Upper lobe of left lung (tissue), 6 donors: Measurements from ENCODE around the gene TINCR. TPM values are rescaled to one million over a fixed set of nuclear protein-coding genes. Genes with fewer than 3 reads are reported as not detected.
A peak's percentile ranks its signal among the peaks of the same experiment; 100 is the strongest.

Experiments
- ATAC-seq, 2 donors: fragments of 200-7000 bp; cut with Tn5 transposase; one replicate each; pipeline ENCODE4 v1.9.1; 2022; ENCODE audit warnings: mild to moderate bottlenecking in 2 of 2, moderate library complexity in 2 of 2; ENCODE audit not compliant: low FRiP score in 2 of 2
- DNase-seq, 2 donors: peaks; one replicate each; pipeline ENCODE4 v3.0.0-alpha.2; 2019 to 2020
- H3K27ac ChIP-seq, 4 donors: fragments of 200-600 bp; sonication (generic); one replicate each; pipeline ENCODE4 v1.5.1; 2016 to 2019
- H3K27me3 ChIP-seq, 4 donors: fragments of 200-600 bp; sonication (generic); one replicate each; pipeline ENCODE4 v1.5.1; 2017 to 2019
- H3K36me3 ChIP-seq, 4 donors: fragments of 200-600 bp; sonication (generic); one replicate each; pipeline ENCODE4 v1.5.1; 2016 to 2019
- H3K4me1 ChIP-seq, 4 donors: fragments of 200-600 bp; sonication (generic); one replicate each; pipeline ENCODE4 v1.5.1; 2018 to 2019
- H3K4me3 ChIP-seq, 4 donors: fragments of 200-600 bp; sonication (generic); one replicate each; pipeline ENCODE4 v1.5.1; 2017 to 2019; ENCODE audit warnings: mild to moderate bottlenecking in 2 of 4, moderate library complexity in 1 of 4
- H3K9me3 ChIP-seq, 4 donors: fragments of 200-600 bp; sonication (generic); one replicate each; pipeline ENCODE4 v1.5.1; 2018 to 2019
- CTCF ChIP-seq, 6 experiments: fragments of 450-650 bp in 4 of 6; fragments of 200-600 bp in 2 of 6; sonication (generic) in 2 of 6; IDR thresholded peaks; one replicate each; pipeline ENCODE4 v1.5.1; 2016 to 2019; ENCODE audit warnings: antibody characterized with exemption in 6 of 6
- EP300 ChIP-seq, 4 donors: sonication (generic); formaldehyde crosslinking; IDR thresholded peaks; one replicate each; pipeline ENCODE4 v1.5.1; 2017; ENCODE audit warnings: antibody characterized with exemption in 4 of 4, control low read depth in 2 of 4
- POLR2A ChIP-seq, 4 donors: fragments of 450-650 bp; IDR thresholded peaks; one replicate each; pipeline ENCODE4 v1.5.1; 2016 to 2017; ENCODE audit warnings: antibody characterized with exemption in 4 of 4, mild to moderate bottlenecking in 2 of 4
- POLR2AphosphoS5 ChIP-seq, 2 donors: sonication (generic); formaldehyde crosslinking; IDR thresholded peaks; one replicate each; pipeline ENCODE4 v1.5.1; 2017; ENCODE audit warnings: antibody characterized with exemption in 2 of 2
- WGBS, 2 donors: methylation state at CpG; one replicate each; pipeline ENCODE4 v1.1.5; 2017 to 2018; 5-methylcytosine and 5-hydroxymethylcytosine counted together
- total RNA-seq, 6 donors: library from RNA; depleted of rRNA in 4 of 6; stranded (reverse); fragments of >200 nt in 4 of 6; gene quantifications; one replicate each; pipeline versions ENCODE4 v1.1.0 to v1.2.1, GENCODE V29; 2016 to 2021
- donor health status: DM: no; HTN: no; CAD: no; lungs with moderate emphysema.
- donor health status: DM: no; HTN: yes; CAD: no; lungs with severe emphysema.

The TINCR gene
- total RNA-seq, 6 donors from 2014 or later, result 3.1 to 12.8 (median 4.3) TPM

- H3K36me3 ChIP-seq, result peaks cover 0 to 19% (median 5%) of the 10 kb centered on the region in 4 donors
- no peaks in the 10 kb centered on the region for H3K9me3 ChIP-seq
- WGBS, 2 donors, result 61 to 62% methylated on average over 6 to 12 of the region's 12 CpGs
- no peak for ATAC-seq
- H3K27ac ChIP-seq, result no peak overlapping the region
- H3K27me3 ChIP-seq, result no peaks in the 10 kb centered on the region
- no peak for TF ChIP-seq CTCF (IDR thresholded peaks at IDR 0.05)
- no peak for TF ChIP-seq POLR2A (IDR thresholded peaks at IDR 0.05)
- no peak for TF ChIP-seq EP300 (IDR thresholded peaks at IDR 0.05)
- TF ChIP-seq POLR2AphosphoS5 (IDR thresholded peaks at IDR 0.05), result no peak
- H3K4me1 ChIP-seq, result peaks cover 2 to 8% (median 5%) of the 10 kb centered on the region in 4 donors
- no peak for DNase-seq
- no peak overlapping the region for H3K4me3 ChIP-seq
These were observed 12.4 kb upstream of the TINCR start for GRCh38 chr19:5580161-5580571.

DNA sequence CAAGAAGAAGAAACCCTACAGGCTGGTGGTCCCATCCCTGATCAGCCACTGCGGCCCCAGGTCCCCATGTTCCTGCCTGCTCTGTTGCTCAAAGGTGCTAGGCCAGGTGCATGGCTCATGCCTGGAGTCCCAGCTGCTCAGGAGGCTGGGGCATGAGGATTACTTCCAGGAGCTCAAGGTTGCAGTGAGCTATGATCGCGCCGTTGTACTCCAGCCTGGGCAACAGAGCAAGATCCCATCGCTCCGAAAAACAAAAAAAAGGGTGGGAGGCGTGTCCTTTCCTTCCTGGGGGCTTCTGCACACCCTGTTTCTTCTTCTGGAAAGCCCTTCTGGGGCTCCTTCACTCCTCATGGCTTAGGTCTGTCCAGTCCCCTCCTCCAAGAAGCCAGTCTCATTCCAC, 11.9 kb upstream of the TINCR start:
- no peak for DNase-seq
- Histone ChIP-seq H3K4me3 (no peak overlapping the region), H3K36me3 (peaks cover 0 to 19% (median 5%) of the 10 kb centered on the region in 4 donors), H3K27me3 (no peaks in the 10 kb centered on the region), H3K9me3 (no peaks in the 10 kb centered on the region), H3K4me1 (peaks cover 2 to 8% (median 5%) of the 10 kb centered on the region in 4 donors), H3K27ac (no peak overlapping the region)
- 94 to 98% methylated on average over 7 of the region's 7 CpGs for WGBS, 2 donors
- no peak for TF ChIP-seq CTCF (IDR thresholded peaks at IDR 0.05)
- TF ChIP-seq POLR2AphosphoS5 (IDR thresholded peaks at IDR 0.05), result no peak
- TF ChIP-seq EP300 (IDR thresholded peaks at IDR 0.05), result no peak
- no peak for TF ChIP-seq POLR2A (IDR thresholded peaks at IDR 0.05)
- ATAC-seq, result no peak

GRCh38 chr19:5579286-5579685, 11.5 kb upstream of the TINCR start:
- Histone ChIP-seq H3K36me3 (peaks cover 0 to 16% (median 5%) of the 10 kb centered on the region in 4 donors), H3K4me3 (no peak overlapping the region), H3K27ac (no peak overlapping the region), H3K9me3 (no peaks in the 10 kb centered on the region), H3K27me3 (no peaks in the 10 kb centered on the region), H3K4me1 (peaks cover 2 to 8% (median 5%) of the 10 kb centered on the region in 4 donors)
- 88 to 91% methylated on average over 3 to 6 of the region's 6 CpGs for WGBS, 2 donors
- DNase-seq (no peak), ATAC-seq (no peak)
- TF ChIP-seq CTCF (IDR thresholded peaks at IDR 0.05) (no peak), POLR2A (IDR thresholded peaks at IDR 0.05) (no peak), POLR2AphosphoS5 (IDR thresholded peaks at IDR 0.05) (no peak), EP300 (IDR thresholded peaks at IDR 0.05) (no peak)

GRCh38 chr19:5578097-5578846, 10.5 kb upstream of the TINCR start:
- H3K4me1 ChIP-seq, result peaks cover 2 to 8% (median 5%) of the 10 kb centered on the region in 4 donors
- peaks cover 0 to 16% (median 5%) of the 10 kb centered on the region in 4 donors for H3K36me3 ChIP-seq
- no peaks in the 10 kb centered on the region for H3K9me3 ChIP-seq
- no peak overlapping the region for H3K27ac ChIP-seq
- TF ChIP-seq CTCF (IDR thresholded peaks at IDR 0.05) (peak; percentile 83 to 98 (median 92)), POLR2AphosphoS5 (IDR thresholded peaks at IDR 0.05) (no peak)
- ATAC-seq (peak; percentile 87 to 93), DNase-seq (peak; percentile 59 to 89)
- no peaks in the 10 kb centered on the region for H3K27me3 ChIP-seq
- H3K4me3 ChIP-seq, result peak overlapping the region in 2 of 4 donors; percentile 22 to 30
- WGBS, 2 donors, result 27 to 29% methylated on average over 23 to 28 of the region's 28 CpGs

- TF ChIP-seq EP300 (IDR thresholded peaks at IDR 0.05) (no peak), CTCF (IDR thresholded peaks at IDR 0.05) (no peak), POLR2AphosphoS5 (IDR thresholded peaks at IDR 0.05) (no peak), POLR2A (IDR thresholded peaks at IDR 0.05) (no peak)
- 86 to 88% methylated on average over 6 of the region's 6 CpGs for WGBS, 2 donors
- DNase-seq (no peak), ATAC-seq (no peak)
- Histone ChIP-seq H3K27me3 (no peaks in the 10 kb centered on the region), H3K4me1 (peaks cover 2 to 8% (median 5%) of the 10 kb centered on the region in 4 donors), H3K27ac (no peak overlapping the region), H3K36me3 (no peaks in the 10 kb centered on the region), H3K9me3 (peaks cover 0 to 4% (median 0%) of the 10 kb centered on the region in 4 donors), H3K4me3 (no peak overlapping the region)
These were observed 7.8 kb upstream of the TINCR start for GRCh38 chr19:5575590-5575989.
